K562 (cell line): ENCODE data around the gene STK17A. TPM values are rescaled to one million over a fixed set of nuclear protein-coding genes. Genes with fewer than 3 reads are reported as not detected.

Experiments
- POLR2A ChIP-seq: fragments of 450-650 bp; conservative IDR thresholded peaks from 2 replicates; pipeline ENCODE4 v1.6.1; 2016
- REST ChIP-seq, 2 experiments: fragments of 450-650 bp; formaldehyde crosslinking in 1 of 2; IDR thresholded peaks; 2 replicates each; pipeline versions ENCODE4 v1.4.0 to v1.6.1; 2014 to 2020; ENCODE audit warnings: mild to moderate bottlenecking in 2 of 2, borderline replicate concordance in 1 of 2, low read depth in 1 of 2
- SREBF2 ChIP-seq: sonication (generic); formaldehyde crosslinking; IDR thresholded peaks from 2 replicates; pipeline ENCODE4 v1.4.0; 2020; ENCODE audit warnings: mild to moderate bottlenecking, missing genetic modification reagents
- ZFX ChIP-seq: sonication (generic); formaldehyde crosslinking; IDR thresholded peaks from 2 replicates; pipeline ENCODE4 v1.8.0; 2022; ENCODE audit warnings: mild to moderate bottlenecking, missing genetic modification reagents, moderate library complexity
- ZNF407 ChIP-seq: fragments of 450-650 bp; IDR thresholded peaks from 2 replicates; pipeline ENCODE4 v1.6.1; 2016; ENCODE audit warnings: low read depth
- polyA plus RNA-seq, 8 experiments: library from polyadenylated mRNA; depleted of rRNA in 4 of 8; stranded (reverse) in 5 of 8; unstranded in 3 of 8; fragments of >200 nt; fragmentation: Nextera tagmentation in 2 of 8; fragmentation: Illumina TruSeq in 1 of 8; extraction: Ambion mirVana in 2 of 8; extraction: Trizol in 1 of 8; gene quantifications; 2 replicates each; pipeline versions ENCODE4 v1.2.1 to v1.2.3, GENCODE V29; 2011 to 2014; ENCODE audit warnings: inconsistent platforms in 1 of 8, missing spikeins in 1 of 8
- total RNA-seq, 7 experiments: library from RNA; depleted of rRNA in 6 of 7; stranded (reverse); fragments of >200 nt in 6 of 7; fragmentation: Illumina TruSeq in 2 of 7; extraction: Trizol in 2 of 7; gene quantifications; 2 replicates each; pipeline versions ENCODE4 v1.2.1 to v1.2.3, GENCODE V29; 2011 to 2021; ENCODE audit warnings: low replicate concordance in 1 of 7
- TF ChIP-seq, protein P1 (sequence below): fragments of 200-400 bp; formaldehyde crosslinking; IDR thresholded peaks from 2 replicates; pipeline ENCODE4 v1.6.1; 2017; ENCODE audit warnings: mild to moderate bottlenecking, low read depth, low read length, moderate library complexity
- TF ChIP-seq, protein P2 (sequence below): fragments of 250-450 bp; sonication (Bioruptor Pico); IDR thresholded peaks from 2 replicates; pipeline ENCODE4 v1.5.0; 2021

Gene STK17A
- total and polyA plus RNA-seq, 9 of the 15 experiments (the other 6 are each of a cell fraction or from before 2014, with no cell fraction given) = 3.4 to 16.3 (median 13.2) TPM

DNA sequence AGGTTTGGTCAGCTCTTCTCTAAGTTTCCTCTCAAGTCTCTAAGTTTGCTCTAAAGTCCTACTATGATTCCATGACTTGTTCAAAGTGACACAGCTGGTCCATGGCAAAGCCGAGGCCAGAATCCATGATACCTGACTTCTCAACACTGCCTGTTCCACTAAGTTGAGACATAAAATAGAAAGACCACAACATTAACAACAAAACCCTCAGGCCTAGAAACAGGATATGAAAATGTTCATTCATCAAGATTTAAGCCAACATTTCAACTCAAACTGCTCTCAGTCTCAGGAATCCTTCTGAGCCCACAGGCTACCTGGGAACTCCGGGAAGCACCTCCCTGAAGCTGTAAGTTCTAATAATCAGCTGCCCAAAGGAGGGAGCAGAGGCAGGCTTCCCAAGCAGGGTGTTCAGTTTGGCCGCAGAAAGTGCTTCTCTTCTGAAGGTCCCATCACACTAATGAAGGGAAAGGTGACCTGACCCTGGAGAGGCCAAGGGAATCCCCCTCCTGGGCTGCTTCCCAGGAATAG is 62.9 kb downstream of the STK17A start (continued):
- TF ChIP-seq REST (IDR thresholded peaks at IDR 0.05; ENCODE audit: borderline replicate concordance) (no peak), REST (CRISPR knock-in tag; IDR thresholded peaks at IDR 0.05; ENCODE audit: low read depth) (no peak), ZFX (CRISPR knock-in tag) (no peak), SREBF2 (CRISPR knock-in tag) (no peak), ZNF407 (no peak), POLR2A (no peak)
- TF ChIP-seq, protein P1, sequence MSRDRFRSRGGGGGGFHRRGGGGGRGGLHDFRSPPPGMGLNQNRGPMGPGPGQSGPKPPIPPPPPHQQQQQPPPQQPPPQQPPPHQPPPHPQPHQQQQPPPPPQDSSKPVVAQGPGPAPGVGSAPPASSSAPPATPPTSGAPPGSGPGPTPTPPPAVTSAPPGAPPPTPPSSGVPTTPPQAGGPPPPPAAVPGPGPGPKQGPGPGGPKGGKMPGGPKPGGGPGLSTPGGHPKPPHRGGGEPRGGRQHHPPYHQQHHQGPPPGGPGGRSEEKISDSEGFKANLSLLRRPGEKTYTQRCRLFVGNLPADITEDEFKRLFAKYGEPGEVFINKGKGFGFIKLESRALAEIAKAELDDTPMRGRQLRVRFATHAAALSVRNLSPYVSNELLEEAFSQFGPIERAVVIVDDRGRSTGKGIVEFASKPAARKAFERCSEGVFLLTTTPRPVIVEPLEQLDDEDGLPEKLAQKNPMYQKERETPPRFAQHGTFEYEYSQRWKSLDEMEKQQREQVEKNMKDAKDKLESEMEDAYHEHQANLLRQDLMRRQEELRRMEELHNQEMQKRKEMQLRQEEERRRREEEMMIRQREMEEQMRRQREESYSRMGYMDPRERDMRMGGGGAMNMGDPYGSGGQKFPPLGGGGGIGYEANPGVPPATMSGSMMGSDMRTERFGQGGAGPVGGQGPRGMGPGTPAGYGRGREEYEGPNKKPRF = no peak
- TF ChIP-seq, protein P2, sequence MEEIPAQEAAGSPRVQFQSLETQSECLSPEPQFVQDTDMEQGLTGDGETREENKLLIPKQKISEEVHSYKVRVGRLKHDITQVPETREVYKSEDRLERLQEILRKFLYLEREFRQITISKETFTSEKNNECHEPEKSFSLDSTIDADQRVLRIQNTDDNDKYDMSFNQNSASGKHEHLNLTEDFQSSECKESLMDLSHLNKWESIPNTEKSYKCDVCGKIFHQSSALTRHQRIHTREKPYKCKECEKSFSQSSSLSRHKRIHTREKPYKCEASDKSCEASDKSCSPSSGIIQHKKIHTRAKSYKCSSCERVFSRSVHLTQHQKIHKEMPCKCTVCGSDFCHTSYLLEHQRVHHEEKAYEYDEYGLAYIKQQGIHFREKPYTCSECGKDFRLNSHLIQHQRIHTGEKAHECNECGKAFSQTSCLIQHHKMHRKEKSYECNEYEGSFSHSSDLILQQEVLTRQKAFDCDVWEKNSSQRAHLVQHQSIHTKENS (CRISPR knock-in tag) = no peak
